ENCODE results near the gene KATNBL1.

DNA sequence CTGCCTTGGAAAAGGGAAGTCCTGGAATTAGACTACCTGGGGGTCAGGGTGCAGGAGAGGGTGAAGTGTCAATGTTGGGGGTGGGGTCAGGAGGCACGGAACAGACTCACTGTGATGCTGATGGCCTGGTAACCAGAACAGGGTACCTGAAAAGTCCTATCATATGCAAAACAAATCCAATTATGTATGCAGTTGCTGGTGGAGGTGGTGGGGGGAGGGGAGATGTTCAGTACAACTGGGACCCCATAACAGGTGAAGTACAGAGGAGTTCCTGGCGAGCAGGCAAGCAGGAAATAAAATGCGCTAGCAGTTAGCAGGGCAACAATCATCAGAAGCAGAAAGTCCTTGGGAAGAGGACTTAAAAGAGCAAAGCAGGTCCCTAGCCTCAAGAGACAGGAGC lies 4.2 kb upstream of the KATNBL1 start:
- TF ChIP-seq, protein P1, sequence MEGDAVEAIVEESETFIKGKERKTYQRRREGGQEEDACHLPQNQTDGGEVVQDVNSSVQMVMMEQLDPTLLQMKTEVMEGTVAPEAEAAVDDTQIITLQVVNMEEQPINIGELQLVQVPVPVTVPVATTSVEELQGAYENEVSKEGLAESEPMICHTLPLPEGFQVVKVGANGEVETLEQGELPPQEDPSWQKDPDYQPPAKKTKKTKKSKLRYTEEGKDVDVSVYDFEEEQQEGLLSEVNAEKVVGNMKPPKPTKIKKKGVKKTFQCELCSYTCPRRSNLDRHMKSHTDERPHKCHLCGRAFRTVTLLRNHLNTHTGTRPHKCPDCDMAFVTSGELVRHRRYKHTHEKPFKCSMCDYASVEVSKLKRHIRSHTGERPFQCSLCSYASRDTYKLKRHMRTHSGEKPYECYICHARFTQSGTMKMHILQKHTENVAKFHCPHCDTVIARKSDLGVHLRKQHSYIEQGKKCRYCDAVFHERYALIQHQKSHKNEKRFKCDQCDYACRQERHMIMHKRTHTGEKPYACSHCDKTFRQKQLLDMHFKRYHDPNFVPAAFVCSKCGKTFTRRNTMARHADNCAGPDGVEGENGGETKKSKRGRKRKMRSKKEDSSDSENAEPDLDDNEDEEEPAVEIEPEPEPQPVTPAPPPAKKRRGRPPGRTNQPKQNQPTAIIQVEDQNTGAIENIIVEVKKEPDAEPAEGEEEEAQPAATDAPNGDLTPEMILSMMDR (IDR thresholded peaks at IDR 0.05) = no peak
- TF ChIP-seq POLR2AphosphoS5 (IDR thresholded peaks at IDR 0.05) = no peak
